ENCODE data around the gene SEC24C.
A peak's percentile ranks its signal among the peaks of the same experiment; 100 is the strongest.

The SEC24C gene

GRCh38 chr10:73771722-73772280, 27.6 kb downstream of the SEC24C start:
- Histone ChIP-seq H3K27ac (replicated peaks) (peak overlapping the region; percentile 88), H3K4me3 (replicated peaks; ENCODE audit: insufficient read depth, low read length) (peak overlapping the region; percentile 78), H3K27me3 (ENCODE audit: insufficient read depth, poor library complexity, severe bottlenecking) (no peaks in the 10 kb centered on the region)
- DNase-seq (ENCODE audit: low read depth in 1 of 2, low spot score in 1 of 2): peak in 1 of 2 experiments; percentile 9
- no peak for TF ChIP-seq REST (IDR thresholded peaks at IDR 0.05; ENCODE audit: insufficient replicate concordance, low read depth)
- TF ChIP-seq POLR2AphosphoS5 (IDR thresholded peaks at IDR 0.05; ENCODE audit: low read depth): no peak

- TF ChIP-seq CTCF (IDR thresholded peaks at IDR 0.05; ENCODE audit: insufficient read depth, low read length): no peak
- TF ChIP-seq GABPA (IDR thresholded peaks at IDR 0.05; ENCODE audit: low read depth): no peak
- TF ChIP-seq SPI1 (IDR thresholded peaks at IDR 0.05; ENCODE audit: borderline replicate concordance, low read depth): no peak
- peak; percentile 58 for TF ChIP-seq POLR2AphosphoS5 (IDR thresholded peaks at IDR 0.05; ENCODE audit: low read depth)
- peak; percentile 21 for TF ChIP-seq REST (IDR thresholded peaks at IDR 0.05; ENCODE audit: insufficient replicate concordance, low read depth)
- peak; percentile 75 to 80 for DNase-seq (ENCODE audit: low read depth in 1 of 2, low spot score in 1 of 2)
These were observed 28.3 kb downstream of the SEC24C start for GRCh38 chr10:73772281-73773151.

GRCh38 chr10:73773152-73773879, 29.1 kb downstream of the SEC24C start:
- no peak for DNase-seq (ENCODE audit: low read depth in 1 of 2, low spot score in 1 of 2)
- Histone ChIP-seq H3K4me3 (replicated peaks; ENCODE audit: insufficient read depth, low read length) (peak overlapping the region; percentile 78), H3K27ac (replicated peaks) (peak overlapping the region; percentile 88), H3K27me3 (ENCODE audit: insufficient read depth, poor library complexity, severe bottlenecking) (no peaks in the 10 kb centered on the region)
- no peak for TF ChIP-seq REST (IDR thresholded peaks at IDR 0.05; ENCODE audit: insufficient replicate concordance, low read depth)

More at GRCh38 chr10:73772281-73773151, 28.3 kb downstream of the SEC24C start:
- Histone ChIP-seq H3K4me3 (replicated peaks; ENCODE audit: insufficient read depth, low read length) (peak overlapping the region; percentile 78), H3K27me3 (ENCODE audit: insufficient read depth, poor library complexity, severe bottlenecking) (no peaks in the 10 kb centered on the region), H3K27ac (replicated peaks) (peak overlapping the region; percentile 88)

All from HL-60 (cell line).